Epithelial cell of esophagus (primary cell): ENCODE data around the gene ARHGEF7.
A peak's percentile ranks its signal among the peaks of the same experiment; 100 is the strongest.

ENCODE experiments used
- DNase-seq: peaks from one replicate; pipeline ENCODE4 v3.0.0; 2010; ENCODE audit warnings: low read depth
- H3K4me3 ChIP-seq: 2 replicates; pipeline ENCODE4 v1.5.1; 2011; ENCODE audit warnings: mild to moderate bottlenecking, low read length, control low read depth
- CTCF ChIP-seq: IDR thresholded peaks from 2 replicates; pipeline ENCODE4 v1.5.1; 2011; ENCODE audit warnings: low read depth, mild to moderate bottlenecking, low read length, control low read depth, inconsistent platforms; ENCODE audit not compliant: insufficient read depth; ENCODE audit errors: missing control alignments

Gene ARHGEF7

DNA sequence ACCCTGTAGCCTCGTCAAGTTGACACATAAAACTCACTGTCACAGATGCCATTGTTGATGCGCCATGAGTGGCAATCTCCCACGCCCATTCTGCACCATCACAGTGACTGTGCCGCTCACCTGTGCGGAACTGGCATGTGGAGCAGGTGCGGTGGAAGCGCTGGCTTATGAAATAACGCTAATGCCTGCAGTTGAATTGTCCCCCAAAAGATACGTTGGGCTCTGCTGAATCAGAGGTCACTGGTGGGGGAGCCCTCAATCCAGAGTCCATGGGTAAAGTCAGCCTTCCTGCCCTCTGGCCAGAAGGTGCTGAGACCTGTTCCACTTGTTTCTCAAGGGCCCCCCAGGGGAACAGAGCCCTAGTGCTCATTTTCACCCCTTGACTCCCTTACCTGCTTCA, 2.9 kb upstream of the ARHGEF7 start:
- no peak overlapping the region for H3K4me3 ChIP-seq
- no peak for TF ChIP-seq CTCF
- DNase-seq = no peak

GRCh38 chr13:111114362-111115060, 599 bp upstream of the ARHGEF7 start:
- no peak for TF ChIP-seq CTCF
- peak overlapping the region; percentile 44 for H3K4me3 ChIP-seq
- DNase-seq = peak; percentile 61

DNA sequence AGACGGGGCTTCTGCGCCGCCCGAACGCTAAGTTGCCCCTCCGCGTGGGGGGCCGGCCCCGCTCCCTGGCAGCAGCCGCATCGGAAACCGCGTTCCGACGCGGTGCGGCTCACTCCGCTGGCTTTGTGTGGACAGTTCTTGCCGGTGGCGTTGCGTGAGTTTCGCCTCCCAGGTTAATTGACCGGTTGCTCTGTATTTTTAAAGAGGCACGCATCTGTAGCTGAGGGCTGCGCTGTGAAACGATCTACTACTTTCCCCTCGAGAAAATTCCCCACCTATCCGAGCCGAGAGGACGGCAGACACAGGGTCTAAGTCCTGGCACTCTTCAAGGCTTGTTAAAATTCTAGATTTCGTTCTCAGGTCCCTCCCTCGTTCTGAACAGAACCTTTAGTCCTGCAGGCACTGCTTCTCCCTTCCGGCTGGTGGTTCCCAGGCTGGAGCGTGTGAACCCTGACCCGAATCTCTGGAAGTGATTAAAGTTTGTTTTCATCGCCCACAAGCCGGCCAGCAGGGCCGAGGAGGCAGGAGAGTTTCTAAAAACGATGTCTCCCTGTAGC, 933 bp downstream of the ARHGEF7 start:
- no peak overlapping the region for H3K4me3 ChIP-seq
- no peak for TF ChIP-seq CTCF
- DNase-seq = no peak

GRCh38 chr13:111116856-111117255, 1.7 kb downstream of the ARHGEF7 start:
- DNase-seq = no peak
- H3K4me3 ChIP-seq = no peak overlapping the region
- TF ChIP-seq CTCF = no peak

DNA sequence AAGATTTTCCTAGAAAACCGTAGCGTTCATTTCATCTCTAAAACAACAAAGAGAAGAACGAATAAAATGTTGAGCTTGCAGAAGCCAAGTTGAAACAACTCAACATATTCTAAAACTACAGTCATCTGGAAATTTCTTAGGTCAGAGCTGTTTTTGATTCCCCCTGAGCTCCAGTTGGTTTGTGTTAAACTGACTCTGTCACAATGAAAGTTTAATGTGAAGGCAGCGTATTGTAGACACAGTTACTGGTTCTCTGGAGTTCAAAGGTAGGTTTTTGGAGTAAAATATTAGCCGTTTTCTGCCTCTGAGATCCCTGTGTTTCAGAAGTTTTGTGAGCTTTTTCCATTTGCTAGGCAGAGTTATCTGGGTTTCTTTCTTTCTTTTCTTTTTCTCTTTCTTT, 2.2 kb downstream of the ARHGEF7 start:
- TF ChIP-seq CTCF = no peak

DNA sequence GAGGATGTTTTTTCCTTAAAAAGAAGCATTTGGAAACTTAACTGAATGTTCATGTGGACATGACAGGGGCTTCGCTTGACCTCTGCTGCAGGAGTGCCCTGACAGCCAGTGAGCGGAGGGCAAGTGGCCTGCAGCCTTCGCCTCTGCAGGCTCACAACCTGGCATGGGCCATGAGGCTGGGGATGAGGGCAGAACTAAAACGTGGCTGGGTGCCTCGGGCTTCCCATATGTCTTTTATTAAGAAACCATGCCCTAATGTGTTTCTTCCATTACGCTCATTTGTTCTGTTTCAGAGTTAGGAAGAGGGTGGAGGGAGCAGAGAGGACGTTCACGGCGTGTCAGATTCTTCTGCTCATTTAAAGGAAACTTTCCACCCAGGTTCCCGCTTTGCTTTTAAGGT, 2.9 kb downstream of the ARHGEF7 start:
- TF ChIP-seq CTCF = no peak
- no peak overlapping the region for H3K4me3 ChIP-seq
- no peak for DNase-seq

More for the DNA sequence above, 2.2 kb downstream of the ARHGEF7 start:
- no peak overlapping the region for H3K4me3 ChIP-seq
- no peak for DNase-seq
